ENCODE measurements around the gene ADGRF4.
"Not testable (repeated sequence)": the region's sequence is repeated elsewhere in the genome, so short reads cannot be mapped to it uniquely, and the experiment has no call there.

The ADGRF4 gene

GRCh38 chr6:47737406-47737805, 39.0 kb downstream of the ADGRF4 start:
- DNase-seq: no peak

GRCh38 chr6:47740714-47741113, 42.3 kb downstream of the ADGRF4 start:
- no peak for DNase-seq

GRCh38 chr6:47741807-47742206, 43.4 kb downstream of the ADGRF4 start:
- no peak for DNase-seq

DNA sequence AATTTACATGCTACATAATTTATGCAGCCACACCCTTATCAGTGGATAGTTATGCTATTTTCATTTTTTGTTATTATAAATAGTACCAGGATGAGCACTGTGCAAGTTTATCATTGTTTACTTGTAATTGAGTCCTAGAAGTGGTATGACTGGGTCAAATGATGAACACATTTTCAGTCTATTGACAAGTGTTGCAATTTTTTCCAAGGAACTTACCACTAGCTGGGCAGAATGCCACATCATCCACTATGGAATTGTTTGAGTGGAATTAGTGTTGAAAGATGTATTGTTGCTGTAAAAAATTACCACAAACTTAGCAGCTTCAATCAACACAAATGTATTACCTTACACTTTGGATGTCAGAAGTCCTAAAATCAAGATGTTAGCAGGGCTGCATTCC, 45.4 kb downstream of the ADGRF4 start:
- no peak for DNase-seq

GRCh38 chr6:47745269-47745668, 46.9 kb downstream of the ADGRF4 start:
- DNase-seq: not testable (repeated sequence)

- DNase-seq: no peak
These were observed 51.4 kb downstream of the ADGRF4 start for GRCh38 chr6:47749757-47750156.

GRCh38 chr6:47752801-47753200, 54.4 kb downstream of the ADGRF4 start:
- DNase-seq: no peak

GRCh38 chr6:47759364-47759763, 61.0 kb downstream of the ADGRF4 start:
- no peak for DNase-seq

DNA sequence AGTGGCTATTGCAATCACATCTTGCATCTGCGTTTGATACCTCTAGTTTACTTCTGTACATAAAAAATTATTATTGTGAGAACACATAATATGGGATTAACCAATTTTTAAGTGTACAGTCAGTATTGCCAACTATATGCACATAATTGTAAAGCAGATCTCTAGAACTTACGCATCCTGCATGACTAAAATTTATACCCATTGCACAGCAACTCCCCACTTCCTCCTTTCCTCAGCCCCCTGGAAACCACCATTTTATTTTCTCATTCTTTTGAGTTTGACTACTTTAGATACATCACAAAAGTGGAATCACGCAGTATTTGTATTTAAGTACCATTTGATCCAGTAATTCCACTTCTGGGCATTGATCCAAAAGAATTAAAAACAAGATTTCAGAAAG, 64.1 kb downstream of the ADGRF4 start:
- DNase-seq: no peak

DNA sequence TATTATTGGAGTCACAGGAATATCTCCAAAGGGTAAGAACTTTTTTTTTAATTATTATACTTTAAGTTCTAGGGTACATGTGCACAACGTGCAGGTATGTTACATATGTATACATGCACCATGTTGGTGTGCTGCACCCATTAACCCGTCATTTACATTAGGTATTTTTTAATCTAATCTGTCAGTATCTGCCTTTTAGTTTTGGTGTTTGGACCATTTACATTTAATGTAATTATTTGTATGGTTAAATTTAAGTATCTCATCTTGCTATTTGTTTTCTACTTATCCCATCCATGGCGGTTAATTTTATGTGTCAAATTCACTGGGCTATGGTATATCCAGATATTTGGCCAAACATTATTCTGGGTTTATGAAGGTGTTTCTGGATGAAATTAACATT, 68.1 kb downstream of the ADGRF4 start:
- DNase-seq: no peak

DNA sequence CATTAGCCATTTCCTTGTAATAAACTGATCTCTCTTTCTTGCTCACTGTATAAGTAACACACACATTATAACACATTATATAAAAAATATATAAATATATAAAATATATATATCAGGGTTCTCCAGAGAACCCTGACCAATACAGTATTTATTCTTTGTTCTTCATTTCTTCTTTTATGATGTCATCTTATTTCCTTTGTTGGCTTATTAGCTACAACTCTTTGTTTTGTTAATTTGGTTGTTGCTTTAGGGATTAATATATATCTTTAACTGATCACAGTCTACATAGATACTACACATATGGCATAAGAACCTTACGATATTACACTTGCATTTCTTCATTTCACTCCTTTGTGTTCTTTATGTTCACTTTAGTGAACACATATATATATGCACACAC, 68.7 kb downstream of the ADGRF4 start:
- DNase-seq: no peak

GRCh38 chr6:47769982-47770381, 71.6 kb downstream of the ADGRF4 start:
- no peak for DNase-seq

Measured in activated CD8-positive, alpha-beta memory T cell treated with anti-CD3 and anti-CD28 coated beads for 24 hours (primary cell).